Nephron (organoid): ENCODE data around the gene MED27.

Experiments
- H3K27ac Mint-ChIP-seq, 3 experiments: 2 replicates each; pipeline ENCODE4 v1.8.0; 2020; ENCODE audit warnings: mixed read lengths in 3 of 3, mild to moderate bottlenecking in 2 of 3, moderate library complexity in 1 of 3
- H3K27me3 Mint-ChIP-seq: 2 replicates; pipeline ENCODE4 v1.8.0; 2021; ENCODE audit warnings: low read depth, mild to moderate bottlenecking, moderate library complexity, mixed read lengths
- H3K36me3 Mint-ChIP-seq: 2 replicates; pipeline ENCODE4 v1.8.0; 2020; ENCODE audit warnings: low read depth, mixed read lengths
- H3K4me1 Mint-ChIP-seq: 2 replicates; pipeline ENCODE4 v1.8.0; 2020; ENCODE audit warnings: mixed read lengths
- H3K4me3 Mint-ChIP-seq, 3 experiments: 2 replicates each; pipeline ENCODE4 v1.8.0; 2020; ENCODE audit warnings: mild to moderate bottlenecking in 3 of 3, mixed read lengths in 3 of 3, moderate library complexity in 2 of 3
- H3K9me3 Mint-ChIP-seq: 2 replicates; pipeline ENCODE4 v1.8.0; 2020; ENCODE audit warnings: mixed read lengths
- TF ChIP-seq, protein P1 (sequence below), 3 experiments: fragments of 200-600 bp; sonication (generic); IDR thresholded peaks; one replicate each; pipeline ENCODE4 v1.5.0; 2021; ENCODE audit warnings: antibody characterized with exemption in 3 of 3; ENCODE audit not compliant: unreplicated experiment in 3 of 3

The MED27 gene

DNA sequence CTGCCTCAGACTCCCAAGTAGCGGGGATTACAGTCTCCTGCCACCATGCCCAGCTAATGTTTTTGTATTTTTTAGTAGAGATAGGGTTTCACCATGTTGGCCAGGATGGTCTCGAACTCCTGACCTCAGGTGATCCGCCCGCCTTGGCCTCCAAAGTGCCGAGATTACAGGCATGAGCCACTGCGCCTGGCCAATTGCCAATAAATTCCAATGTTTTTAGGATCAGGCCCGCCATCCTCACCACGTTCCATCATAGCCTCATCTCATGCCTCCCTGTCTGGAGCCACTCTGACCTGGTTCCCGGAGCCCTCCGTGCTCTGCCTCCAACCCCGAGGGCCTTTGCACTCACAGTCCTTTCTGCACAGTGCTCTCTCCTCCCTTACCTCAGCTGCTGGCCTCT lies 268.3 kb downstream of the MED27 start:
- Mint-ChIP-seq H3K27me3 (peaks cover 62% of the 10 kb centered on the region), H3K4me1 (peaks cover 33% of the 10 kb centered on the region), H3K27ac (no peak overlapping the region), H3K9me3 (no peaks in the 10 kb centered on the region), H3K36me3 (no peaks in the 10 kb centered on the region), H3K4me3 (no peak overlapping the region)
- TF ChIP-seq, protein P1, sequence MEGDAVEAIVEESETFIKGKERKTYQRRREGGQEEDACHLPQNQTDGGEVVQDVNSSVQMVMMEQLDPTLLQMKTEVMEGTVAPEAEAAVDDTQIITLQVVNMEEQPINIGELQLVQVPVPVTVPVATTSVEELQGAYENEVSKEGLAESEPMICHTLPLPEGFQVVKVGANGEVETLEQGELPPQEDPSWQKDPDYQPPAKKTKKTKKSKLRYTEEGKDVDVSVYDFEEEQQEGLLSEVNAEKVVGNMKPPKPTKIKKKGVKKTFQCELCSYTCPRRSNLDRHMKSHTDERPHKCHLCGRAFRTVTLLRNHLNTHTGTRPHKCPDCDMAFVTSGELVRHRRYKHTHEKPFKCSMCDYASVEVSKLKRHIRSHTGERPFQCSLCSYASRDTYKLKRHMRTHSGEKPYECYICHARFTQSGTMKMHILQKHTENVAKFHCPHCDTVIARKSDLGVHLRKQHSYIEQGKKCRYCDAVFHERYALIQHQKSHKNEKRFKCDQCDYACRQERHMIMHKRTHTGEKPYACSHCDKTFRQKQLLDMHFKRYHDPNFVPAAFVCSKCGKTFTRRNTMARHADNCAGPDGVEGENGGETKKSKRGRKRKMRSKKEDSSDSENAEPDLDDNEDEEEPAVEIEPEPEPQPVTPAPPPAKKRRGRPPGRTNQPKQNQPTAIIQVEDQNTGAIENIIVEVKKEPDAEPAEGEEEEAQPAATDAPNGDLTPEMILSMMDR (IDR thresholded peaks at IDR 0.05; ENCODE audit: unreplicated experiment in 3 of 3): no peak

DNA sequence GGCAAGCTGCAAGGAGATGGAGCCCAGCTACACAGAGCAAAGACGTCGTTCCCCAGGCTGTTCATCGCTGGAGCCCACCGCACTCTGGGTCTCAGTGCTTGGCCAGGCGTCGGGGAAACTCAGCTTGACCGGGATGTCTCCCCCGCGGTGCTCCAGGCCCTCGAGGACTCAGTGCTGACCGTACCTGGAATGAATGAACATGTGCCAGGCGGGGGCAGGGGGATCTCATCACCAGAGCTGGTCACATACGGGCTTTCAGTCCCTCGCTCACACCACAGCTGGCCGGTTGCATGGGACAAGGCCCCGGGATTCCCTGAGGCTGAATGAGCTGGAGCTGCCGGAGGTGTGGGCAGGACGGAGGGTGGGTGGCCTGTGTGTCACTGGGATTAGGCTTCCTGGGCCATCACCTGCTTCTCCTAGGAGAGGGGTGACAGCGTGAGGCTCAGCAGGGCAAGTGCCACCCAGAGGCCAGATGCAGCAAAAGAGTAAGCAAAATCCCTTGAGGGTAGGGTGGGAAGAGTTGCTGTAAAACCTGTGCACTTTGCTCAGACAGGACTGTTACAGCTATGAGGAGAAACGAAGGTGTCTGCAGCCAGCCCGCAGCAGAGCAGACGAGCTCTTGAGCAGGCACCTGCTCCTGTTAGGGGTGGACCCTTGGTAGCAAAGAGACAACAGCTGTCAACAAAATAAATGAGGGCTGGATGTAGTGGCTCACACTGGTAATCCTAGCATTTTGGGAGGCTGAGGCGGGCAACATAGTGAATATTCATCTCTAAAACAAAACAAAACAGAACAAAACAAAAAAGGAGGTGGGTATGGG lies 269.1 kb downstream of the MED27 start:
- Mint-ChIP-seq H3K9me3 (no peaks in the 10 kb centered on the region), H3K4me3 (no peak overlapping the region), H3K27me3 (peaks cover 59% of the 10 kb centered on the region), H3K27ac (no peak overlapping the region), H3K36me3 (no peaks in the 10 kb centered on the region), H3K4me1 (peaks cover 33% of the 10 kb centered on the region)
- TF ChIP-seq, protein P1 (IDR thresholded peaks at IDR 0.05; ENCODE audit: unreplicated experiment in 3 of 3): no peak
